ENCODE measurements around the gene PTBP3. TPM values are rescaled to one million over a fixed set of nuclear protein-coding genes. Genes with fewer than 3 reads are reported as not detected.

Gene PTBP3
- total RNA-seq, 2 experiments from 2014 or later = 156 to 176 TPM

DNA sequence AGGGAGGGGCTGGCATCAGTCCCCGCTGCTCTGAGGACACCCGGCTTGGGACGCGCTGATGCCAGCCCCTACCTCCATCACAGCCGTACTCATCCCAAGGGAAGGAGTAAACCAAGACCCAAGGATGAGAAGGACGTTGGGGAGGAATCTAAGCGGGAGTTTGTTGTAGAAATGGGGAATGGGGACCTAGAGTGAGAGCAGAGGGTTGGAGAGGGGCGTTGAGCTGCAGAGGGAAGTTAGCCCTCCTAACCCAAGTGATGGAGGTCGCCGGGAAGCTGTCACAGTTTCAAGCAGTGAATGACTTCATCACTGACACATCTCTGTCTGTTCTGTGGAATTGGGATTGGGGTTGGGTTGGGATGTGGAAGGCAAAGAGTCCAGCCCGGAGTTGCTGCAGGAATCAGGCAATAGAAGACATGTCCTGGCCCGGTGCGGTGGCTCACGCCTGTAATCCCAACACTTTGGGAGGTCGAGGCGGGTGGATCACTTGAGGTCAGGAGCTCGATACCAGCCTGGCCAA lies 157.6 kb downstream of the PTBP3 start:
- Mint-ChIP-seq H3K9me3 (ENCODE audit: insufficient read depth) (no peaks in the 10 kb centered on the region), H3K36me3 (ENCODE audit: low read depth) (peaks cover 28% of the 10 kb centered on the region), H3K4me3 (peak overlapping the region; percentile 63), H3K27ac (peak overlapping the region; percentile 72), H3K4me1 (ENCODE audit: low read depth) (peaks cover 76% of the 10 kb centered on the region), H3K27me3 (ENCODE audit: low read depth) (peaks cover 6% of the 10 kb centered on the region)
- ChIA-PET CTCF (no interaction called here), POLR2A (interaction anchor here (1.3 to 4.3 kb wide), 2 partner anchors 158 to 205 kb away, joined by 4 to 23 read pairs; partner anchors contain the start of gene PTBP3)
- DNase-seq (no peak), ATAC-seq (no peak)

DNA sequence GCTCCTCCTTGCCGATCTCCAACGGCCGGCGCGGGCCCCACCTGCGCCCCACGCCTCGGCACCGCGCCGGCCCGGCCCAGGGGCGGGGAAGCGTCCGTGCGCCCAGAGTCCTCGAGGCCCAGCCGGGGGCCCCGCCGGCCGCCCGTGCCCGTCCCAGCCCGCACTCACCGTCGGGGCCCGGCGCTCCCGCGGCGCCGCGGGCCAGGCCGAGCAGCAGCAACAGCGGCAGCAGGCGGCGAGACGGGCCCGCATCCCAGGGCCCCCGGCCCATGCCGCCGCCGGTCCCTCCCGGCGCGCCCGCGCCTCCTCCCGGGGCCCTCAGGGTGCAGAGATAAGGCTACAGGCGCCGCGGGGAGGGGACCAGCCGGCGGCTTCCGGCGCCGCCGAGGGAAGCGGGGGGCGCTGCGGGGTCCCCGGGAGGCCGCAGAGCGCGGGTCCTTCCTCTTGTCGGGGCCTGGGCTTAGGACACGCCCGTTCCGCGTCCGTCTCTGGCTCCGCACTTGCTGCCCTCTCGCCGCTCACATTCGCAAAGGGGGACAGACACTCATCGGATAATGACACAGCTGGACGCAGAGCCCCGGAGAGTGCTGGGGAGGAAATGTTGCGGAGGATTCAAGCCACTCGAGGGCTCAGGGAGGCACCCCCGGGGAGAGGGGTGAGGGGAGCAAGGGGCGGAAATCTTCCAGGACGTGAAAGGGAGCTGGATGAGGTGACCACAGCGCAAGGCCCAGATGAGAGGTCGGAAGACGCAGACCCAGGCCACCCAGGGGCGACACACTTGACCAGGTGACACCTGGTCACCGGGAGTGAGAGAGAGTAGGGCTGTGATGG lies 158.2 kb downstream of the PTBP3 start, which contains the start of gene SUSD1:
Gene SUSD1 (minus strand): TSS at position 333 of the 831 bp plus-strand sequence. CDS start 62 bp downstream, at position 271.
- H3K27me3 Mint-ChIP-seq (ENCODE audit: low read depth) = peaks cover 6% of the 10 kb centered on the region
- peak within 1 kb of the TSS; percentile 95 for H3K27ac Mint-ChIP-seq
- DNase-seq (peak; percentile 47), ATAC-seq (peak; percentile 59)
- peak within 1 kb of the TSS; percentile 87 for H3K4me3 Mint-ChIP-seq
- POLR2A ChIA-PET = interaction anchor here (1.0 to 4.3 kb wide), 4 partner anchors 13 to 205 kb away, joined by 3 to 23 read pairs (median 4); partner anchors contain the start of genes HSDL2 and PTBP3
- H3K4me1 Mint-ChIP-seq (ENCODE audit: low read depth) = peaks cover 72% of the 10 kb centered on the region
- CTCF ChIA-PET = interaction anchor here (1.0 kb wide), 1 partner anchor 205 kb away, joined by 4 read pairs; the partner anchor contains the start of gene HSDL2
- no peaks in the 10 kb centered on the region for H3K9me3 Mint-ChIP-seq (ENCODE audit: insufficient read depth)
- peaks cover 31% of the 10 kb centered on the region for H3K36me3 Mint-ChIP-seq (ENCODE audit: low read depth)

DNA sequence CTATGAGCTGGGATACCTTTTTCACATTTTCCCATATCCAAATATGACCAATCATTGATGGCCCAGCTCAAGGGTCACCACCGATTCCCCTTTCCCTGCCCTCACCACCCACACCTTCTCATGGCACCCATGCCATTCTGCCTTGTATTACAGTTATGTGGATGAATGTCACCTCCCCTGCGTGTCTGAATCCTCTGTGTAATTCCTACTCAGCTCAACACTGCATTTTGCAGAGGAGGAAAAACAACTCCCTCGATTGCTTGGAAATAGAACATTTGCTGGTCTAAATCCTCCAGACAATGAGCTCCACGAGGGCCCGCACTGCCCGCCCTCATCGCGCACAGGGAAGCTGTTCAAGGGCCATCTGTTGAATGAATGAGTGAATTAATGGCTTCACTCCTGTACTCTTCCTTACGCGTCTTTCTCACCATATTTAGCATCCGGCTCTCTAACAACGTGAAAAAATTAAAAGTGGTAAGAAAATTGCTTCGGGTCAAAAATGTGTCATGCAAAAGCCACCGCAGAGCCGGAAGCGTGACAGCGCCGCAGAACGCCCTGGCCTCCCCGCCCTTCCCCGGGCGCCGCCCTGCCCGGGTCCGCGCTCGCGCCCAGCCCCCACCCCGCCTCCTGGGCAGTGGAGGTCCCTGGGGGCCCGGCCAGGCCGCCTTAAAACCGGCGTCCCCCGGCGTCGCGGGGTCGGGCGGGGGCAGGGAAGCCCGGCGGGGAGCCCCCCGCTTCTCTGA lies 159.0 kb downstream of the PTBP3 start:
- peak; percentile 88 for DNase-seq
- ATAC-seq = peak; percentile 89
- ChIA-PET CTCF (interaction anchor here (1.0 kb wide), 1 partner anchor 205 kb away, joined by 4 read pairs; the partner anchor contains the start of gene HSDL2), POLR2A (interaction anchor here (0.8 to 4.3 kb wide), 5 partner anchors 14 to 205 kb away, joined by 3 to 23 read pairs (median 4); partner anchors contain the start of genes HSDL2 and PTBP3)
- H3K36me3 Mint-ChIP-seq (ENCODE audit: low read depth) = peaks cover 34% of the 10 kb centered on the region
- peak overlapping the region; percentile 87 for H3K4me3 Mint-ChIP-seq
- H3K27me3 Mint-ChIP-seq (ENCODE audit: low read depth) = peaks cover 6% of the 10 kb centered on the region
- no peaks in the 10 kb centered on the region for H3K9me3 Mint-ChIP-seq (ENCODE audit: insufficient read depth)
- peak overlapping the region; percentile 95 for H3K27ac Mint-ChIP-seq
- peaks cover 70% of the 10 kb centered on the region for H3K4me1 Mint-ChIP-seq (ENCODE audit: low read depth)

GRCh38 chr9:112173489-112174221 lies 159.8 kb downstream of the PTBP3 start:
- POLR2A ChIA-PET = interaction anchor here (0.6 to 4.3 kb wide), 6 partner anchors 15 to 206 kb away, joined by 3 to 23 read pairs (median 4); partner anchors contain the start of genes HSDL2 and PTBP3
- Mint-ChIP-seq H3K27me3 (ENCODE audit: low read depth) (peaks cover 6% of the 10 kb centered on the region), H3K36me3 (ENCODE audit: low read depth) (peaks cover 39% of the 10 kb centered on the region), H3K9me3 (ENCODE audit: insufficient read depth) (no peaks in the 10 kb centered on the region), H3K4me3 (peak overlapping the region; percentile 87), H3K4me1 (ENCODE audit: low read depth) (peaks cover 76% of the 10 kb centered on the region), H3K27ac (peak overlapping the region; percentile 95)
- no peak for ATAC-seq
- CTCF ChIA-PET = interaction anchor here (1.0 kb wide), 1 partner anchor 206 kb away, joined by 4 read pairs; the partner anchor contains the start of gene HSDL2
- DNase-seq = no peak

DNA sequence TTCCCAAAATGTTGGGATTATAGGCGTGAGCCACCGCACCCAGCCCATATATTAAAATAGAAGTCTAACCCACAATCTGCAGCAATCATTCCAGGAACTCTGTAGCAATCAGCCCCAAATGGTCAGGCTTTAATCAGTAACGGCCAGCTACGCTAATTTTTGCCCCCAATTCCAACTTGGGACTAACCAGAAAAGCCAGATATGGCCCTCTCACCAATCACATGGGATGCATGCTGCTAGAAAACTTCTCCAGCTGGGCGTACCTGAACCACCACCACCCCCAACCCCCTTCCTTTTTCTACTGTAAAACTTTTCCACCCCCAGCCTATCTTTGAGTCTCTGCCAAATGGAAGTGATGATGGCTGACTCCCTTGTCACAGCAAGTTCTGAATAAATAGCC lies 162.5 kb downstream of the PTBP3 start:
- no peak for DNase-seq
- Mint-ChIP-seq H3K9me3 (ENCODE audit: insufficient read depth) (no peaks in the 10 kb centered on the region), H3K36me3 (ENCODE audit: low read depth) (peaks cover 42% of the 10 kb centered on the region), H3K4me3 (no peak overlapping the region), H3K4me1 (ENCODE audit: low read depth) (peaks cover 74% of the 10 kb centered on the region), H3K27ac (no peak overlapping the region), H3K27me3 (ENCODE audit: low read depth) (peaks cover 6% of the 10 kb centered on the region)
- ChIA-PET POLR2A (no interaction called here), CTCF (no interaction called here)
- ATAC-seq = no peak

DNA sequence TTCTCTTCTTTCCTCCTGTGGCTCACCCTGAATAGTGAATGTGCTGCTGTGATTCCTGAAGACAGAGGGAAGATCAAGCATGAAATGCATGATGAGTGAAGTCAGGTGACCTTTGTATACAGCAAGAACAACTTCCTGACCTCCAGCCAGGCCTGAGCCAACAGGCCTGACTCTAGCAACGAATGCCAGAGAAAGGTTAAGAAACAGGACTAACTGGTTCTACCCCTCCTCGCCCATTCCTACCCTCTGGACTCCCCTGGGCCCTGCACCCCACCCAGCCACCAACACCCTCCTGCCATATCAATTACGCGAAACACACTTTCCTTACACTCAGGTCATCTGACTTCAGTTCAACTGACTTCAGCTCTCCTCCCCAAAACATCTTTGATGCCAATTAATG lies 163.2 kb downstream of the PTBP3 start:
- DNase-seq (no peak), ATAC-seq (no peak)
- H3K4me3 Mint-ChIP-seq = no peak overlapping the region
- CTCF ChIA-PET = no interaction called here
- H3K9me3 Mint-ChIP-seq (ENCODE audit: insufficient read depth) = no peaks in the 10 kb centered on the region
- H3K27ac Mint-ChIP-seq = no peak overlapping the region
- peaks cover 42% of the 10 kb centered on the region for H3K36me3 Mint-ChIP-seq (ENCODE audit: low read depth)
- peaks cover 71% of the 10 kb centered on the region for H3K4me1 Mint-ChIP-seq (ENCODE audit: low read depth)
- POLR2A ChIA-PET = no interaction called here
- no peaks in the 10 kb centered on the region for H3K27me3 Mint-ChIP-seq (ENCODE audit: low read depth)

- Mint-ChIP-seq H3K9me3 (ENCODE audit: insufficient read depth) (no peaks in the 10 kb centered on the region), H3K4me3 (no peak overlapping the region), H3K27ac (no peak overlapping the region), H3K4me1 (ENCODE audit: low read depth) (peaks cover 69% of the 10 kb centered on the region), H3K36me3 (ENCODE audit: low read depth) (peaks cover 40% of the 10 kb centered on the region), H3K27me3 (ENCODE audit: low read depth) (no peaks in the 10 kb centered on the region)
- ATAC-seq (no peak), DNase-seq (no peak)
- POLR2A ChIA-PET = no interaction called here
- CTCF ChIA-PET = interaction anchor here (0.6 kb wide), 1 partner anchor 1707 kb away, joined by 3 read pairs; the partner anchor contains the start of gene ZNF618
Measured at GRCh38 chr9:112169368-112169767, 164.1 kb downstream of the PTBP3 start.

GRCh38 chr9:112168197-112168596 lies 165.2 kb downstream of the PTBP3 start:
- DNase-seq (peak; percentile 38), ATAC-seq (no peak)
- CTCF ChIA-PET = no interaction called here
- H3K27me3 Mint-ChIP-seq (ENCODE audit: low read depth) = no peaks in the 10 kb centered on the region
- POLR2A ChIA-PET = no interaction called here
- H3K4me1 Mint-ChIP-seq (ENCODE audit: low read depth) = peaks cover 58% of the 10 kb centered on the region
- peak overlapping the region; percentile 5 for H3K27ac Mint-ChIP-seq
- peaks cover 31% of the 10 kb centered on the region for H3K36me3 Mint-ChIP-seq (ENCODE audit: low read depth)
- no peak overlapping the region for H3K4me3 Mint-ChIP-seq
- no peaks in the 10 kb centered on the region for H3K9me3 Mint-ChIP-seq (ENCODE audit: insufficient read depth)

Other genes with a start within 250 kb of the PTBP3 start
- gene SUSD1, start 158.3 kb downstream of the PTBP3 start, total RNA-seq = 10 to 100 TPM; 15.2 to 17.9 TPM
- 10 to 100 TPM; 28.9 to 29.8 TPM for gene HSDL2, start 46.5 kb upstream of the PTBP3 start, total RNA-seq
- gene KIAA1958, start 153.2 kb upstream of the PTBP3 start, total RNA-seq = 10 to 100 TPM; 11.1 to 11.5 TPM

All from activated CD8-positive, alpha-beta T cell treated with anti-CD3 and anti-CD28 coated beads, Interleukin-2, amount 10 ng/mL, durations not matched to agents 7 days and 5 days (primary cell).